B cell (primary cell): ENCODE measurements around the gene NDUFB6. TPM values are rescaled to one million over a fixed set of nuclear protein-coding genes. Genes with fewer than 3 reads are reported as not detected.
"Not testable (repeated sequence)": the region's sequence is repeated elsewhere in the genome, so short reads cannot be mapped to it uniquely, and the experiment has no call there.

Experiments used
- ATAC-seq: fragments of 200-7000 bp; cut with Tn5 transposase; one replicate; pipeline ENCODE4 v1.10.0; 2021; ENCODE audit warnings: low read depth, mild to moderate bottlenecking, moderate number of reproducible peaks, moderate library complexity
- CTCF ChIA-PET: fragments of 350-600 bp; sonication (Branson Sonifier 250); formaldehyde crosslinking; loops from one replicate; lab custom pipeline; 2021; ENCODE audit warnings: antibody characterized with exemption, inconsistent platforms; lab: Charles Lee
- POLR2A ChIA-PET: fragments of 350-600 bp; sonication (Branson Sonifier 250); formaldehyde crosslinking; loops from one replicate; lab custom pipeline; 2021; ENCODE audit warnings: antibody characterized with exemption; lab: Charles Lee
- DNase-seq: peaks from one replicate; pipeline ENCODE4 v3.0.0; 2013
- H2AFZ ChIP-seq: 2 replicates; pipeline ENCODE4 v1.6.1; 2012; ENCODE audit warnings: mild to moderate bottlenecking, low read depth, low read length; ENCODE audit not compliant: insufficient read depth, poor library complexity, severe bottlenecking
- H3K27ac ChIP-seq, 2 donors: 1 replicate in 1 of 2; 2 replicates in 1 of 2; pipeline ENCODE4 v1.5.1; 2012 to 2013; ENCODE audit warnings: low read length in 2 of 2, mild to moderate bottlenecking in 2 of 2, moderate library complexity in 1 of 2
- H3K27me3 ChIP-seq, 4 experiments: fragments of 200-600 bp in 1 of 4; sonication (generic) in 1 of 4; replicated peaks in 1 of 4; 1 replicate in 2 of 4; 2 replicates in 2 of 4; pipeline versions ENCODE4 v1.6.1 to v1.7.0; 2013 to 2016; ENCODE audit warnings: low read length in 3 of 4, mild to moderate bottlenecking in 2 of 4, mixed read lengths in 1 of 4, moderate library complexity in 1 of 4; ENCODE audit not compliant: insufficient read depth in 4 of 4, control insufficient read depth in 3 of 4; ENCODE audit errors: control extremely low read depth in 1 of 4
- H3K36me3 ChIP-seq, 2 experiments: replicated peaks in 1 of 2; 1 replicate in 1 of 2; 2 replicates in 1 of 2; pipeline versions ENCODE4 v1.6.1 to v1.7.1; 2013; ENCODE audit warnings: low read length in 1 of 2; ENCODE audit not compliant: insufficient read depth in 2 of 2, control insufficient read depth in 1 of 2; ENCODE audit errors: control extremely low read depth in 1 of 2, extremely low read depth in 1 of 2
- H3K4me1 ChIP-seq, 2 donors: fragments of 200-600 bp in 1 of 2; sonication (generic) in 1 of 2; 1 replicate in 1 of 2; 2 replicates in 1 of 2; pipeline versions ENCODE4 v1.5.1 to v1.6.1; 2013 to 2017; ENCODE audit warnings: low read length in 2 of 2; ENCODE audit not compliant: control insufficient read depth in 2 of 2, insufficient read depth in 2 of 2
- H3K4me2 ChIP-seq: replicated peaks from 2 replicates; pipeline ENCODE3; 2012; ENCODE audit warnings: mild to moderate bottlenecking, low read depth, low read length; ENCODE audit not compliant: poor library complexity, severe bottlenecking
- H3K4me3 ChIP-seq, 5 experiments: fragments of 200-600 bp in 1 of 5; sonication (generic) in 1 of 5; 1 replicate in 3 of 5; 2 replicates in 2 of 5; pipeline versions ENCODE4 v1.5.1 to v1.7.0; 2011 to 2016; ENCODE audit warnings: low read length in 4 of 5, mild to moderate bottlenecking in 4 of 5, low read depth in 2 of 5, control low read depth in 1 of 5, moderate library complexity in 1 of 5; ENCODE audit not compliant: insufficient read depth in 1 of 5; ENCODE audit errors: control extremely low read depth in 1 of 5, extremely low read depth in 1 of 5
- H3K79me2 ChIP-seq: fragments of 200-600 bp; sonication (generic); one replicate; pipeline ENCODE4 v1.6.0; 2016; ENCODE audit warnings: low read length; ENCODE audit not compliant: control insufficient read depth, insufficient read depth
- H3K9ac ChIP-seq: fragments of 200-600 bp; sonication (generic); 2 replicates; pipeline ENCODE4 v1.6.1; 2017; ENCODE audit warnings: mild to moderate bottlenecking, low read length, moderate library complexity
- H3K9me3 ChIP-seq, 3 donors: one replicate each; pipeline versions ENCODE4 v1.6.1 to v1.7.1; 2013; ENCODE audit warnings: low read length in 2 of 3; ENCODE audit not compliant: control insufficient read depth in 2 of 3, insufficient read depth in 1 of 3; ENCODE audit errors: control extremely low read depth in 1 of 3
- H4K20me1 ChIP-seq: 2 replicates; pipeline ENCODE4 v1.6.0; 2012; ENCODE audit warnings: mild to moderate bottlenecking, low read length; ENCODE audit not compliant: insufficient read depth, control insufficient read depth, poor library complexity, severe bottlenecking
- H3K27ac Mint-ChIP-seq: one replicate; pipeline ENCODE4 v1.8.0; 2021; ENCODE audit warnings: mixed read lengths
- H3K27me3 Mint-ChIP-seq: one replicate; pipeline ENCODE4 v1.8.0; 2021; ENCODE audit warnings: mixed read lengths
- H3K4me1 Mint-ChIP-seq: one replicate; pipeline ENCODE4 v1.8.0; 2021; ENCODE audit warnings: mixed read lengths
- H3K4me3 Mint-ChIP-seq: one replicate; pipeline ENCODE4 v1.8.0; 2021; ENCODE audit warnings: mixed read lengths
- H3K9me3 Mint-ChIP-seq: one replicate; pipeline ENCODE4 v1.8.0; 2022; ENCODE audit warnings: mixed read lengths; ENCODE audit not compliant: insufficient read depth
- EZH2 ChIP-seq: IDR thresholded peaks from 2 replicates; pipeline ENCODE4 v1.6.1; 2012; ENCODE audit warnings: borderline replicate concordance, low read depth, mild to moderate bottlenecking, moderate library complexity, low read length; ENCODE audit not compliant: insufficient read depth, poor library complexity, severe bottlenecking
- WGBS: methylation state at CpG from one replicate; pipeline ENCODE4 v1.1.5; 2013; ENCODE audit warnings: missing lambda C conversion rate; ENCODE audit not compliant: insufficient coverage; 5-methylcytosine and 5-hydroxymethylcytosine counted together
- intact Hi-C: fragments of 100-400 bp; cut with micrococcal nuclease; formaldehyde crosslinking; loops from one replicate; pipeline ENCODE4 v1.10.0; 2022
- polyA plus RNA-seq: library from polyadenylated mRNA; depleted of rRNA; stranded (reverse); fragments of >200 nt; gene quantifications from 2 replicates; pipeline ENCODE4 v1.2.3, GENCODE V29; 2012
- total RNA-seq, 2 donors: library from RNA; stranded (reverse); fragments of 120-200 nt in 1 of 2; gene quantifications; 1 replicate in 1 of 2; 2 replicates in 1 of 2; pipeline versions ENCODE4 v1.2.3 to v1.2.4, GENCODE V29; 2013 to 2022
- TF ChIP-seq, protein P1 (sequence below): fragments of 200-600 bp; IDR thresholded peaks from one replicate; pipeline ENCODE4 v1.8.0; 2022; ENCODE audit warnings: antibody characterized with exemption, mild to moderate bottlenecking

The NDUFB6 gene
- total and polyA plus RNA-seq, 2 donors (not counting 1 experiment from before 2014, with no cell fraction given), result 7.4 to 13.6 TPM

DNA sequence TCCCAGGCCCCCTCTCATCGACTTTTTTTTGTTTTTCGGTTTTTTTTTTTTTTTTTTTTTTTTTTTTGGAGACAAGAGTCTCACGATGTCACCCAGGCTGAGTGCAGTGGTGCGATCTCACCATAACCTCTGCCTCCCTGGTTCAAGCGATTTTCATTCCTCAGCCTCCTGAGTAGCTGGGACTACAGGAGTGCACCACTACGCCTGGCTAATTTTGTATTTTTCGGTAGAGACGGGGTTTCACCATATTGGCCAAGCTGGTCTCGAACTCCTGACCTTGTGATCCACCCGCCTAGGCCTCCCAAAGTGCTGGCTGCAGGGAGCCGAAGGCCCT lies 48.4 kb downstream of the NDUFB6 start:
- DNase-seq, ATAC-seq, H3K27me3 ChIP-seq, H3K9me3 Mint-ChIP-seq, H3K27me3 Mint-ChIP-seq, H3K9me3 ChIP-seq, H4K20me1 ChIP-seq, H2AFZ ChIP-seq, intact Hi-C loops, H3K4me3 ChIP-seq: not testable (repeated sequence)
- Histone ChIP-seq H3K79me2 (peaks cover 73% of the 10 kb centered on the region), H3K27ac (peak overlapping the region in 1 of 2 donors; percentile 73), H3K36me3 (peaks cover 0 to 12% of the 10 kb centered on the region in 2 experiments), H3K9ac (peak overlapping the region; percentile 84), H3K4me1 (peaks cover 27 to 31% of the 10 kb centered on the region in 2 donors), H3K4me2 (peak overlapping the region; percentile 87)
- ChIA-PET POLR2A (interaction anchor here (2.0 kb wide), 1 partner anchor 27 kb away, joined by 16 read pairs; the partner anchor contains the start of genes SMIM27 and TOPORS), CTCF (interaction anchor here (0.7 to 3.4 kb wide), 3 partner anchors 26 to 145 kb away, joined by 3 to 17 read pairs (median 17); partner anchors contain the start of gene NDUFB6)
- Mint-ChIP-seq H3K4me1 (peaks cover 56% of the 10 kb centered on the region), H3K27ac (peak overlapping the region; percentile 93), H3K4me3 (peak overlapping the region; percentile 95)
- 96% methylated on average over 11 of the region's 11 CpGs for WGBS

DNA sequence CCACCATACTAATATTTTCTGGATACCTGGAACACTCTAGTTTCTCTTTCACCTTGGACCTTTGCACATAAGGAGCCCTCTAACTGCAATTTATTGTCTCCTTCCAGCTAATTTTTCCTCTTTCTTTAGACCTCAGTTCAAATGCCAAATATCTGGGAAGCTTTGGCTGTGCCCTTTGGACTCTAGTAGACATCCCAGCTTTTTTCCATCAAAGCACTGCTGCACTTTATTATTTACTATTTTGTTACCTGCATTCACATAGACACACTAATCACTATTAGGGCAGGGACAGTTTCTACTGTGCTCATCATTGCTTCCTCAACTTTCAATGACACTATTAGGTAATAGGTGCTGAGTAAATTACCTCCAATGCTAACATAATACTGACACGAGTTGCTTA lies 49.0 kb downstream of the NDUFB6 start:
- no peak for TF ChIP-seq EZH2
- TF ChIP-seq, protein P1, sequence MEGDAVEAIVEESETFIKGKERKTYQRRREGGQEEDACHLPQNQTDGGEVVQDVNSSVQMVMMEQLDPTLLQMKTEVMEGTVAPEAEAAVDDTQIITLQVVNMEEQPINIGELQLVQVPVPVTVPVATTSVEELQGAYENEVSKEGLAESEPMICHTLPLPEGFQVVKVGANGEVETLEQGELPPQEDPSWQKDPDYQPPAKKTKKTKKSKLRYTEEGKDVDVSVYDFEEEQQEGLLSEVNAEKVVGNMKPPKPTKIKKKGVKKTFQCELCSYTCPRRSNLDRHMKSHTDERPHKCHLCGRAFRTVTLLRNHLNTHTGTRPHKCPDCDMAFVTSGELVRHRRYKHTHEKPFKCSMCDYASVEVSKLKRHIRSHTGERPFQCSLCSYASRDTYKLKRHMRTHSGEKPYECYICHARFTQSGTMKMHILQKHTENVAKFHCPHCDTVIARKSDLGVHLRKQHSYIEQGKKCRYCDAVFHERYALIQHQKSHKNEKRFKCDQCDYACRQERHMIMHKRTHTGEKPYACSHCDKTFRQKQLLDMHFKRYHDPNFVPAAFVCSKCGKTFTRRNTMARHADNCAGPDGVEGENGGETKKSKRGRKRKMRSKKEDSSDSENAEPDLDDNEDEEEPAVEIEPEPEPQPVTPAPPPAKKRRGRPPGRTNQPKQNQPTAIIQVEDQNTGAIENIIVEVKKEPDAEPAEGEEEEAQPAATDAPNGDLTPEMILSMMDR, result no peak
- Mint-ChIP-seq H3K9me3 (no peaks in the 10 kb centered on the region), H3K27ac (peak overlapping the region; percentile 37), H3K4me3 (peak overlapping the region; percentile 95), H3K4me1 (peaks cover 56% of the 10 kb centered on the region), H3K27me3 (no peaks in the 10 kb centered on the region)
- peaks cover 76% of the 10 kb centered on the region for H3K79me2 ChIP-seq
- peak overlapping the region in 1 of 2 donors; percentile 38 for H3K27ac ChIP-seq
- peaks cover 0 to 12% of the 10 kb centered on the region in 2 experiments for H3K36me3 ChIP-seq
- ATAC-seq, result no peak
- no peaks in the 10 kb centered on the region for H3K27me3 ChIP-seq
- H3K4me2 ChIP-seq, result peak overlapping the region; percentile 20
- POLR2A ChIA-PET, result no interaction called here
- H3K9me3 ChIP-seq, result no peaks in the 10 kb centered on the region
- DNase-seq, result no peak
- peaks cover 27 to 31% of the 10 kb centered on the region in 2 donors for H3K4me1 ChIP-seq
- H2AFZ ChIP-seq, result no peak overlapping the region
- H4K20me1 ChIP-seq, result peaks cover 7% of the 10 kb centered on the region
- CTCF ChIA-PET, result interaction anchor here (0.7 to 3.4 kb wide), 2 partner anchors 49 to 145 kb away, joined by 3 to 17 read pairs; partner anchors contain the start of gene NDUFB6
- intact Hi-C loops, result no loop called here
- H3K9ac ChIP-seq, result no peak overlapping the region
- WGBS, result no CpG with 5 or more reads among the region's 1 CpG
- no peak overlapping the region for H3K4me3 ChIP-seq
